ENCODE measurements around the gene UGGT2.

DNA sequence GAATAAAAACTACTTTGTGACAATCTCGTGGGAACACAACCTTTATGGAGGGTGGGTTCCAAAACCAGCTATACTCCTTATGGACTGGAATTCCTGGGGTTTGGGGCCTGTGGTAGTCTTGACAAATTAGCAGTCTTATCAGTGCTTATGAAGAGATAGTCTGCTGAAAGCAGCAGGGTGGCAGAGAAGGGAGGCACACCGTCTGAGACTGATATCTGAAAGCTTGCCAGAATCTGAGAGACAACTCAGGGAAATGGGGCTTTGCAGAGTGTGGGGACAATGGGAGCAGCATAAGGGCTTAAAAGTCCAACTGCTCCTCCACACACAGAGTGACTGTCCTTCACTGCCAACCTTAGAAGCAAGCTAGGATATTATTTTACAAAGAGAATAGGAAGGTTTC lies 95.9 kb downstream of the UGGT2 start:
- TF ChIP-seq, protein P1, sequence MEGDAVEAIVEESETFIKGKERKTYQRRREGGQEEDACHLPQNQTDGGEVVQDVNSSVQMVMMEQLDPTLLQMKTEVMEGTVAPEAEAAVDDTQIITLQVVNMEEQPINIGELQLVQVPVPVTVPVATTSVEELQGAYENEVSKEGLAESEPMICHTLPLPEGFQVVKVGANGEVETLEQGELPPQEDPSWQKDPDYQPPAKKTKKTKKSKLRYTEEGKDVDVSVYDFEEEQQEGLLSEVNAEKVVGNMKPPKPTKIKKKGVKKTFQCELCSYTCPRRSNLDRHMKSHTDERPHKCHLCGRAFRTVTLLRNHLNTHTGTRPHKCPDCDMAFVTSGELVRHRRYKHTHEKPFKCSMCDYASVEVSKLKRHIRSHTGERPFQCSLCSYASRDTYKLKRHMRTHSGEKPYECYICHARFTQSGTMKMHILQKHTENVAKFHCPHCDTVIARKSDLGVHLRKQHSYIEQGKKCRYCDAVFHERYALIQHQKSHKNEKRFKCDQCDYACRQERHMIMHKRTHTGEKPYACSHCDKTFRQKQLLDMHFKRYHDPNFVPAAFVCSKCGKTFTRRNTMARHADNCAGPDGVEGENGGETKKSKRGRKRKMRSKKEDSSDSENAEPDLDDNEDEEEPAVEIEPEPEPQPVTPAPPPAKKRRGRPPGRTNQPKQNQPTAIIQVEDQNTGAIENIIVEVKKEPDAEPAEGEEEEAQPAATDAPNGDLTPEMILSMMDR (IDR thresholded peaks at IDR 0.05), result no peak
- TF ChIP-seq POLR2A (IDR thresholded peaks at IDR 0.05; ENCODE audit: low read depth) (no peak), EP300 (IDR thresholded peaks at IDR 0.05) (no peak)

All from esophagus muscularis mucosa (tissue), 4 donors.